IMR-90 (cell line): ENCODE results near the gene POLR3A. TPM values are rescaled to one million over a fixed set of nuclear protein-coding genes. Genes with fewer than 3 reads are reported as not detected.
A peak's percentile ranks its signal among the peaks of the same experiment; 100 is the strongest.

Experiments
- ATAC-seq: fragments of 200-7000 bp; cut with Tn5 transposase; 2 replicates; pipeline ENCODE4 v1.9.1; 2020; ENCODE audit warnings: low read depth, mild to moderate bottlenecking, moderate library complexity
- BruUV-seq: library from RNA; stranded (reverse); fragments of 400-500 nt; replicated peaks from 2 replicates; lab custom pipeline; 2021; lab: Mats Ljungman, UMichigan
- CTCF ChIA-PET: fragments of 300-600 bp; formaldehyde crosslinking; extraction: SDS; loops from one replicate; lab custom pipeline; 2021; ENCODE audit warnings: antibody characterized with exemption; lab: Yijun Ruan, JAX
- POLR2A ChIA-PET: fragments of 300-600 bp; sonication (Branson Sonifier 250); formaldehyde crosslinking; loops from one replicate; lab custom pipeline; 2022; ENCODE audit warnings: antibody characterized with exemption; ENCODE audit not compliant: unreplicated experiment; lab: Charles Lee
- DNase-seq: peaks from one replicate; pipeline ENCODE4 v3.0.0; 2013
- H2AFZ ChIP-seq: replicated peaks from 2 replicates; pipeline ENCODE3; 2013; ENCODE audit warnings: low read length, mild to moderate bottlenecking; ENCODE audit not compliant: poor library complexity
- H2AK5ac ChIP-seq: 2 replicates; pipeline ENCODE4 v1.6.1; 2013; ENCODE audit warnings: low read depth, low read length, inconsistent platforms
- H2AK9ac ChIP-seq: replicated peaks from 2 replicates; pipeline ENCODE3; 2013; ENCODE audit warnings: mild to moderate bottlenecking, low read depth, low read length, moderate library complexity; ENCODE audit not compliant: poor library complexity
- H2BK120ac ChIP-seq: 2 replicates; pipeline ENCODE4 v1.6.1; 2013; ENCODE audit warnings: low read depth, low read length, inconsistent platforms
- H2BK15ac ChIP-seq: 3 replicates; pipeline ENCODE4 v1.6.1; 2013; ENCODE audit warnings: low read depth, low read length, inconsistent platforms
- H2BK20ac ChIP-seq: 2 replicates; pipeline ENCODE4 v1.6.1; 2013; ENCODE audit warnings: low read depth, mild to moderate bottlenecking, inconsistent platforms, low read length, moderate library complexity
- H2BK5ac ChIP-seq: 2 replicates; pipeline ENCODE4 v1.6.1; 2013; ENCODE audit warnings: mild to moderate bottlenecking, low read depth, low read length, inconsistent platforms; ENCODE audit not compliant: poor library complexity, severe bottlenecking
- H3K14ac ChIP-seq: replicated peaks from 2 replicates; pipeline ENCODE4 v1.6.1; 2013; ENCODE audit warnings: low read depth, low read length, inconsistent platforms
- H3K18ac ChIP-seq: 2 replicates; pipeline ENCODE4 v1.6.1; 2013; ENCODE audit warnings: low read depth, low read length, control low read depth
- H3K23ac ChIP-seq: 2 replicates; pipeline ENCODE4 v1.6.1; 2013; ENCODE audit warnings: low read depth, low read length, inconsistent platforms
- H3K27ac ChIP-seq: 2 replicates; pipeline ENCODE4 v1.5.1; 2013; ENCODE audit warnings: mild to moderate bottlenecking, control low read depth, low read length; ENCODE audit not compliant: insufficient read depth
- H3K27me3 ChIP-seq: 2 replicates; pipeline ENCODE4 v1.6.1; 2013; ENCODE audit warnings: low read length; ENCODE audit not compliant: control insufficient read depth, insufficient read depth
- H3K36me3 ChIP-seq: 2 replicates; pipeline ENCODE4 v1.6.1; 2013; ENCODE audit warnings: low read length, mixed read lengths; ENCODE audit not compliant: control insufficient read depth, insufficient read depth
- H3K4ac ChIP-seq: 2 replicates; pipeline ENCODE4 v1.6.1; 2013; ENCODE audit warnings: low read depth, low read length, inconsistent platforms
- H3K4me1 ChIP-seq: 2 replicates; pipeline ENCODE4 v1.6.1; 2013; ENCODE audit warnings: low read length, mixed read lengths; ENCODE audit not compliant: control insufficient read depth, insufficient read depth
- H3K4me2 ChIP-seq: 2 replicates; pipeline ENCODE4 v1.6.1; 2013; ENCODE audit warnings: low read depth, mild to moderate bottlenecking, control low read depth, low read length, moderate library complexity
- H3K4me3 ChIP-seq: 2 replicates; pipeline ENCODE4 v1.5.1; 2013; ENCODE audit warnings: low read depth, mild to moderate bottlenecking, control low read depth, low read length, moderate library complexity; ENCODE audit not compliant: insufficient read depth
- H3K56ac ChIP-seq: 2 replicates; pipeline ENCODE4 v1.6.1; 2013; ENCODE audit warnings: low read length, inconsistent platforms; ENCODE audit not compliant: insufficient read depth; ENCODE audit errors: extremely low read depth
- H3K79me1 ChIP-seq, 2 experiments: 2 replicates each; pipeline ENCODE4 v1.6.1; 2013; ENCODE audit warnings: low read length in 2 of 2, inconsistent platforms in 1 of 2, low read depth in 1 of 2
- H3K9ac ChIP-seq: 2 replicates; pipeline ENCODE4 v1.6.1; 2013; ENCODE audit warnings: low read depth, low read length, control low read depth
- H3K9me1 ChIP-seq: 2 replicates; pipeline ENCODE4 v1.6.1; 2013; ENCODE audit warnings: low read length, inconsistent platforms; ENCODE audit not compliant: insufficient read depth
- H3K9me3 ChIP-seq: 2 replicates; pipeline ENCODE4 v1.6.1; 2013; ENCODE audit warnings: low read length; ENCODE audit not compliant: control insufficient read depth, insufficient read depth
- H4K20me1 ChIP-seq: 2 replicates; pipeline ENCODE4 v1.6.1; 2013; ENCODE audit warnings: low read length, inconsistent platforms; ENCODE audit not compliant: insufficient read depth
- H4K5ac ChIP-seq: 2 replicates; pipeline ENCODE4 v1.6.1; 2013; ENCODE audit warnings: mild to moderate bottlenecking, low read depth, low read length, control low read depth
- H4K8ac ChIP-seq, 2 experiments: 2 replicates each; pipeline ENCODE4 v1.6.1; 2013; ENCODE audit warnings: low read depth in 2 of 2, low read length in 2 of 2, control low read depth in 1 of 2, inconsistent platforms in 1 of 2
- H4K91ac ChIP-seq: 2 replicates; pipeline ENCODE4 v1.6.1; 2013; ENCODE audit warnings: low read depth, low read length, inconsistent platforms; ENCODE audit not compliant: insufficient read depth
- BHLHE40 ChIP-seq: fragments of 150-350 bp; IDR thresholded peaks from 2 replicates; pipeline ENCODE4 v1.6.1; 2016; ENCODE audit warnings: mild to moderate bottlenecking, low read depth, low read length
- CHD1 ChIP-seq: IDR thresholded peaks from 2 replicates; pipeline ENCODE4 v1.6.1; 2012; ENCODE audit warnings: low read depth, low read length, improper control_type of control experiment
- CTCF ChIP-seq: conservative IDR thresholded peaks from 2 replicates; pipeline ENCODE4 v1.5.1; 2012; ENCODE audit warnings: mild to moderate bottlenecking, low read depth, low read length, improper control_type of control experiment
- ELK1 ChIP-seq: fragments of 150-350 bp; IDR thresholded peaks from 2 replicates; pipeline ENCODE4 v1.6.1; 2016; ENCODE audit warnings: low read depth, mild to moderate bottlenecking, low read length, moderate library complexity, borderline replicate concordance
- FOS ChIP-seq: fragments of 150-350 bp; IDR thresholded peaks from 2 replicates; pipeline ENCODE4 v1.6.1; 2016; ENCODE audit warnings: low read depth, low read length
- MAFK ChIP-seq: IDR thresholded peaks from 2 replicates; pipeline ENCODE4 v1.6.1; 2012; ENCODE audit warnings: low read depth, low read length, improper control_type of control experiment
- MXI1 ChIP-seq: IDR thresholded peaks from 2 replicates; pipeline ENCODE4 v1.6.1; 2012; ENCODE audit warnings: low read depth, mild to moderate bottlenecking, low read length, moderate library complexity, borderline replicate concordance
- NFE2L2 ChIP-seq: fragments of 150-350 bp; IDR thresholded peaks from 2 replicates; pipeline ENCODE4 v1.6.1; 2016; ENCODE audit warnings: low read depth, mild to moderate bottlenecking, low read length
- POLR2A ChIP-seq: IDR thresholded peaks from 2 replicates; pipeline ENCODE4 v1.6.1; 2012; ENCODE audit warnings: mild to moderate bottlenecking, low read depth, low read length
- RCOR1 ChIP-seq: IDR thresholded peaks from 2 replicates; pipeline ENCODE4 v1.6.1; 2012; ENCODE audit warnings: mild to moderate bottlenecking, low read length, improper control_type of control experiment; ENCODE audit not compliant: insufficient replicate concordance
- RFX5 ChIP-seq: IDR thresholded peaks from 2 replicates; pipeline ENCODE4 v1.8.0; 2012; ENCODE audit warnings: low read depth, mild to moderate bottlenecking, low read length, moderate library complexity
- WGBS, 2 experiments: methylation state at CpG; one replicate each; pipeline versions ENCODE4 v1.1.5 to v1.1.7; 2013; ENCODE audit warnings: missing lambda C conversion rate in 2 of 2; ENCODE audit not compliant: insufficient read length in 1 of 2; ENCODE audit errors: extremely low coverage in 2 of 2; 5-methylcytosine and 5-hydroxymethylcytosine counted together
- dilution Hi-C: fragments of 300-500 bp; cut with HindIII; formaldehyde crosslinking; loops from one replicate; pipeline ENCODE4 v1.14.3; 2018; ENCODE audit warnings: low sequenced_read_pairs; ENCODE audit not compliant: unreplicated experiment
- in situ Hi-C: fragments of 300-500 bp; cut with MboI; formaldehyde crosslinking; loops from 3 replicates; pipeline ENCODE4 v1.14.3; 2019; ENCODE audit warnings: low sequenced_read_pairs, inconsistent platforms, mixed read lengths
- intact Hi-C: fragments of 100-400 bp; cut with micrococcal nuclease; formaldehyde crosslinking; loops from 2 replicates; pipeline ENCODE4 v1.10.0; 2022
- polyA plus RNA-seq, 3 experiments: library from polyadenylated mRNA; depleted of rRNA; stranded (reverse); fragments of >200 nt; gene quantifications; 2 replicates each; pipeline ENCODE4 v1.2.3, GENCODE V29; 2012; ENCODE audit warnings: low replicate concordance in 1 of 3
- total RNA-seq: library from RNA; depleted of rRNA; stranded (reverse); fragments of >200 nt; gene quantifications from 2 replicates; pipeline ENCODE4 v1.2.3, GENCODE V29; 2012

The POLR3A gene
- total and polyA plus RNA-seq, 2 of the 4 experiments (the other 2 are of a cell fraction) = 11.9 to 24.4 TPM

GRCh38 chr10:77932016-77932715, 97.1 kb downstream of the POLR3A start (continued):
- no peak for TF ChIP-seq POLR2A

- H3K4ac ChIP-seq = peak overlapping the region; percentile 1; the same call in 1 of the 2 replicates
- no peak for DNase-seq
- H4K8ac ChIP-seq = peak overlapping the region; percentile 66 to 72; a peak in 2 of 4 replicates
- ATAC-seq = no peak
- 0 out of 2 replicates have a peak, but pooled peaks cover 3% of the 10 kb centered on the region for H3K9me3 ChIP-seq
- 61% methylated on average over 2 of the region's 20 CpGs; no CpG with 5 or more reads in 1 of the 2 experiments for WGBS, 2 experiments
- peak overlapping the region; percentile 57; the same call in 1 of the 2 replicates for H2AK5ac ChIP-seq
- dilution Hi-C loops = no loop called here
- H3K14ac ChIP-seq = no peak overlapping the region; the same call in 1 of the 2 replicates
- no peak overlapping the region for H2BK5ac ChIP-seq
- peaks cover 7% of the 10 kb centered on the region for H3K4me1 ChIP-seq
- peak overlapping the region; percentile 74 for H3K4me2 ChIP-seq
- peak overlapping the region; percentile 20; the same call in 1 of the 3 replicates for H2BK15ac ChIP-seq
- peak overlapping the region; percentile 37 for H4K5ac ChIP-seq
- intact Hi-C loops = loop anchor here (2.0 to 10.0 kb wide), 3 partner anchors 43 to 97 kb away; partner anchors contain the start of gene POLR3A
- H3K56ac ChIP-seq = no peak overlapping the region
- H3K9me1 ChIP-seq = peaks cover 17% of the 10 kb centered on the region
- H3K27me3 ChIP-seq = no peaks in the 10 kb centered on the region
- H3K27ac ChIP-seq = 0 out of 2 replicates have a peak overlapping the region, but pooled peaks have one; percentile 10
- H3K9ac ChIP-seq = peak overlapping the region; percentile 60
- H3K4me3 ChIP-seq = peak overlapping the region; percentile 99
- peak overlapping the region; percentile 44; the same call in 1 of the 2 replicates for H3K23ac ChIP-seq
- no peak overlapping the region for H3K18ac ChIP-seq
- peak overlapping the region; percentile 3 for H2BK120ac ChIP-seq
- H2BK20ac ChIP-seq = no peak overlapping the region
- POLR2A ChIA-PET = interaction anchor here (1.1 kb wide), 1 partner anchor 9 kb away, joined by 4 read pairs; no protein-coding TSS in a partner anchor
- peak overlapping the region; percentile 94 for H2AFZ ChIP-seq
- peaks cover 6 to 36% of the 10 kb centered on the region in 2 experiments for H3K79me1 ChIP-seq
- in situ Hi-C loops = no loop called here
- no TSS peak for BruUV-seq
- peaks cover 32% of the 10 kb centered on the region for H4K20me1 ChIP-seq
- H2AK9ac ChIP-seq = peak overlapping the region; percentile 19
- CTCF ChIA-PET = interaction anchor here (0.9 kb wide), 1 partner anchor 8 kb away, joined by 6 read pairs; no protein-coding TSS in a partner anchor
- no peaks in the 10 kb centered on the region for H3K36me3 ChIP-seq
- peak overlapping the region; percentile 2; the same call in 1 of the 2 replicates for H4K91ac ChIP-seq
- TF ChIP-seq CHD1 (no peak), FOS (no peak), CTCF (no peak), RCOR1 (no peak), MXI1 (no peak), RFX5 (no peak), BHLHE40 (no peak), MAFK (no peak), POLR2A (no peak), ELK1 (no peak), NFE2L2 (no peak)
Observed at GRCh38 chr10:77927402-77928246, 101.7 kb downstream of the POLR3A start.
